Fibroblast of skin of left quadriceps (primary cell): ENCODE measurements around the gene CLHC1.
A peak's percentile ranks its signal among the peaks of the same experiment; 100 is the strongest.
"Not testable (repeated sequence)": the region's sequence is repeated elsewhere in the genome, so short reads cannot be mapped to it uniquely, and the experiment has no call there.

Experiments
- DNase-seq, 2 experiments: peaks; one replicate each; pipeline ENCODE4 v3.0.0-alpha.2; 2013; ENCODE audit warnings: low read depth in 2 of 2

Gene CLHC1

DNA sequence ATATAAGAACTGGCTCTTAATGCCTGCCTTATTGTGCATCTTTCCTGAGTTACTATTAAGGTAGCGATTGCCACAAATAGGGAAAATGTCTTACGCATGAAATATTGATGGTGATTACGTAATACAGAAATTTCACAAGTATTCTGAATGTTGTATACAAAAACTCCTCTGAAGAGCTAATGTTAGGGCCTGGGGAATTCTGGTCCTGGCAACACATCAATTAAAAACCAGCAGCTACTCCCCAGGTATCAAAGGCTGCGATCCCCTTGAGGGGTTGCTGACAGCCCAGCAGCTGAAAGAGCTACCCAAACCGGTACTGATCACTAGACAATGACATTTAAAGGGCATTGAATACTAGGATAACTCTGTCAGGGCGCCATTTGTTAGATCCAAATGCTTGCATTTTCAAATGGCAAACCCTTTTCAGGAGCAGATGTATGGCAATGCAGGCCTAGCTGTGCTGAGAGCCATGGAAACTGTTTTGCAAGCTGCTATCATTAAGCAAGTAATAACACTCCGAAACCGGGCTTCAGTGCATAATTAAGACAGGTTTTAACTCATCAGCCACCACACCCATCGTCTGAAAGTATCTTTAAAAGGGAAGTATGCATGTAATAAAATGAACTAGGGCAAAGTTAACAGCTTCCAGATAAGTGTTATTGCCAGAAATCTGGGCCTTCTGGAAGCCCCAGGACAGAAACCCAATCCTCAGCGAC lies 78.4 kb downstream of the CLHC1 start:
- DNase-seq = no peak

DNA sequence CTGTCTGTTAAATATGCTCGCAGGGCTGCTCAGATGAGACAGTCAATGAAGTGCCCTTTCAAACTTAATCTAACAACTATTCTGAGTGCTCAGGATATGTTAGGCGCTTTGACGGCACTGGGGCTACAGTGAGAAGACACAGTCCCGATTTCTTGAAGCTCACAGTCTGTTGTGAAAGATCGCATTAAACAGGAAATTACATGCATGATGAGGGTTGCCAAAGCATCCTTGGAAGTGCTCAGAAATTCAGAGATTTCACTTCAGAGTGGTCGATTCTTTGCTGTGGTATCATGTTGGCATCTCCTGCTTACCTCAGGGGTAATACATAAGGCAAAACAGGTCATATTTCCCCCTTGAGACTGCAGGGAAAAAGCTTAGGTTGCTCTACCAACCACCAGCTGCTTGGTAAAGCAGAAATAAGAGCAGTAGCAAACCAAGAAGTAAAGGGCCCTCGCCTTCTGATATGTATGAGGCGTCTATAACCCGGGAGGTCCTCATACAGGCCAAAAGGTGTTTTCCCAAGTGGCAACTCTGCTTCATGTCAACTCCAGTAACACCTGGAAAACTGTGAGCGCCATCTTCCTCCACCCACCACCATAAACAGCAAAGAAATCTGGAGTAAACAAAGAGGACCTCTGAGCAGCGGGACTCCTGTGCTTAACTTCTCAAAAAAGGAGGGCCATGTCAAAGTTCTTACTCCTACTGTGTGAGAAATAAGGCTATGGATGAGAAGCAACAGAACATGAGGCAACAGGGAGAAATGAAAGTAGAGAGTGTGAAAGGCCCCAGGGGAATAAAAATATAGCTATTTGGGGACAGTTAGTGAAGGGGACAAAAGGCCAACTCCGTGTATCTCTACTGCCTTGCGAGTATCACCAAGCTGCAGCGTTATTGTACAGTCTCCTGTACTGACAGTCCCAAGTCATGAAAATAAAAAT lies 79.3 kb downstream of the CLHC1 start:
- DNase-seq = no peak

DNA sequence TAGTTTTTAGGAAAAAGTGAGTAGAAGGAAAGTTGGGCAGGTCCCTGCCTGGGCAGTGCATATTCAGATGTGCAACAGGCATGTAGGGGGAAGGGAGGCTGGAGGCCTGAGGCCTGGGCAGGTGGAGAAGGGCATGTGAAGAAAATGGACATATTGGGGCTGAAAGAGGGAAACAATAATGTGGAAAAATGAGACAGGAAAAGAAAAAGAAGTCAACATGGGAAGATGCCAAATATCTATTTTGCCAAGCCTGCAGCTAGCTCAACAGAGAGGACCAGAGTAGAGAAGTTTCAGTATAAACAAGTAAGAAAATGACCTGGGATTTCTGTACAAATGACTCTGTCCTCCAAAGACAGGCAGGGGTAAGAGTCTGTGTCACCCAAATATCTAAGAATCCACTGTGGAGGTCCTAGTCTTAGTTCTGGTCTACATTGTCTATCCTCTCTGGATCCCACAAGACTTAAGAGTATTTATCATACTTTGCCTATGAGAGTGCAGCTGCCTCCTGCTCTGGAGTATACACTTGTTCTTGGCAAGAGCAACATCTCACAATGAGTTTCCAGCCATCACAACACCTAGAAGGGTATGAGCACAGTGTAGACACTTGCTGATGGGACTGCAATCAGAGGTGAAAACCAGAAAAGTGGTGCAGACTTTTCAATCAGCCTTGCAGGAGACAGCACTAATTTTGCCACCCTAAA lies 80.2 kb downstream of the CLHC1 start:
- no peak for DNase-seq

DNA sequence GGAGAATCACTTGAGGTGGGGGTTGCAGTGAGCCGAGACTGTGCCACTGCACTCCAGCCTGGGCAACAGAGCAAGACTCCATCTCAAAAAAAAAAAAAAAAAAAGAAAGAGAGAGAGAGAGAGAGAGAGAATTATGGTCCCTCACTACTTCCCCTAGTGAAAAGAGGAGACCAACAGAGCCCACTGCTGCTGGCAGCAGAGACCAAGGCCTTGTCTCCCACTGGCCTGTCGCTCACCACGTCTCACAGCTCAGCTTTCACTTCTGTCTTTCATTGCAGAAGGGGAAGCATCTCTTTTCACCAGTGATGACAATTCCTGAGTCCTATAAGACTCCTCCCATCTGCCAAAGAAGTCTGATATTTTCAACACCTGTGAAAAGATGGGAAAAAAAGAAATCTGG lies 81.3 kb downstream of the CLHC1 start:
- no peak for DNase-seq

DNA sequence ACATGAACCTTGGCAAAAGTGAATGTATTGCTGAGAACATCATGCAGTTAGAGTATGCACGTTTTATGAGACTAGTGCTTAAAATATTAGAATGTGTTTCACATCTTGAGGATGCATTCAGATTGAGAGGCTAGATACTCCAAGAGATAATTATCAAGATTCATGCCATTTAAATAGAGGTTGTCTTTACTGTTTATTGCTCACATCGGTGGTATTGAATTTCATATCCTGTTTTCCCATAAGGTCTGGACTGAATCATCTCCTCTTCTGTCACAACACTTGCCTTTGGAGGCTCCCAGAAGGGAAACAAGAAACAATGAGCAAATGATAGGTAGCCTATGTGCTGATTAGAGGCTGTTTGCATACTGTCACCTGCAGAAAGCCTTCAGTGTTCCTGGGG lies 83.8 kb downstream of the CLHC1 start:
- peak; percentile 67 to 71 for DNase-seq

DNA sequence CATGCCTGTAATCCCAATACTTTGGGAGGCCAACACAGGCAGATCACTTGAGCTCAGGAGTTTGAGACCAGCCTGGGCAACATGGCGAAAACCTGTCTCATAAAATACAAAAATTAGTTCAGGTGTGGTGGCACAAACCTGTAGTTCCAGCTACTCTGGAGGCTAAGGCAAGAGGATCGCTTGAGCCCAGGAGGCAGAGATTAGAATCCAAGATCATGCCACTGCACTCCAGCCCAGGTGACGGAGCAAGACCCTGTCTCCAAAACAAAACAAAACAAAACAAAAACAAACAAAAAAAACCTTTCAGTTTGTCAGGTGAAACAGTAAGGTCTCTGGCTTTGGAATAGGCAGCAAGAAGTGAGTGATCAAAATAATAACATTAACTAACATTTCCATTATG lies 84.6 kb downstream of the CLHC1 start:
- no peak for DNase-seq

DNA sequence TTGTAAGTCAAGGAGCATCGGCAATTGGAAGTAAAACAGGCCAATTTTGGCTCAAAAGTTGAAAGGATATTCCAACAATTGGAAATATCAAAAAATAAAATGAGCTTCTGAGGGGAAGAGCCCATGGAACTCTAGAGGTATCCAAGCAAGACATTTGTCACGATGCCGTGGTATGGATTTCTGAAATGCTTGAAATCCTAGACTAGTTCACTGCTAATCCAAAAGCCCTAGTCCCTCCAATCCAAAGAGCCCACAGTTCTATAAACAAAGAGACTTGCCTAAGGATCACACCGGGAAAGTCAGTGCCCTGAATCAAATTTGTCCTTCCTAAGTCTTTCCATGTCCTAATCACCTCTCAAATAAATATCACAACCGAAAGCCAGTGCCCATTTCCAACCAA lies 85.1 kb downstream of the CLHC1 start:
- DNase-seq = no peak

DNA sequence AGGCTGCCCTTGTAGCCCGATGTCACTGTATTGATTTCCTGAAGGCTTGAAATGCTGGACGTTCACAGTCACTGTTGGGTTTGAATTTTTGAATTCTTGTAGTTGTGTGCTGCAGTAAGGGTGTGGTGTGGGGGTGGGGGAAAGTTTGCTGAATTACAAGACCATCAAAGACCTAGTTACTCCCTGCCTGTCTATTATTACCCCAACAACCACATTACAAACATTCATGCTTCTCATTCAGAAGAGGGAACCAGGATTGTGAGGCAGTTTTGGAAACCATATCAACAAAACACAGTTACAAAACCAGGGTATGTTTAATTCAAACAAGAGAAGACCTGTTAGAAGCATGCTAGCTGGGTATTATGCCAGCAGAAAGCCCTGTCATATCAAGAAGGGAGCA lies 85.8 kb downstream of the CLHC1 start:
- no peak for DNase-seq

DNA sequence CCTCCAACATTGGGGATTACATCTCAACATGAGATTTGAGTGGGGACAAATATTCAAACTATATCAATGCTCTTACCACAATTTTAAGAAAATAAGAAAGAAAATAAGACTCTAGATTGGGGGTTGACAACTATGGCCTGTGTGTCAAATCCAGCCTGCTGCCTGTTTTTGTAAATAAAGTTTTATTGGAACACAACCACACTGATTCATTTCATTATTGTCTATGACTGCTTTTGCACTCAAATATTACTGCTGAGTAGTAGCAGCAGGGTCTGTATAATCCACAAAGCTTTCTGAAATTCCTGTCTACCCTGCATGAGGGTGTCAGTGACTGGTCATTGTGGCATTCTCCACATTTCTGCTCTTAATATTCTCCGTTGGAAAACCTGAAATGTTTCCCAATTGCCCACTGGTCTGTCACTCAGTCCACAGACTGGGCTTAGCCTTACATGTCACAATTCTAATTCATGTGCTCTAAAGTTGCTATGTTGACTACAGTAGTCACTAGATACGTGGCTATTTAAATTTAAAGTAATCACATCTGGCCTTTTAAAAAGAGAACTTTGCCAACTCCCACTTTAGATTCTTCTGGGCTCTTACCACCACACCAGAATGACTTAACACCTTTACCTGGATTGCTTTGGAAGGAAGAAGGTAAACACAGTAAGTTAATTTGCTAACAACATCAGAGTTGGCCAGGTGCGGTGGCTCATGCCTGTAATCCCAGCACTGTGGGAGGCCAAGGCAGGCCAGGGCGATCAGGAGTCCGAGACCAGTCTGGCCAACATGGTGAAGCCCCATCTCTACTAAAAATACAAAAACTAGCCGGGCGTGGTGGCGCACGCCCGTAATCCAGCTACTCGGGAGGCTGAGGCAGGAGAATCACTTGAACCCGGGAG lies 86.9 kb downstream of the CLHC1 start:
- no peak for DNase-seq

DNA sequence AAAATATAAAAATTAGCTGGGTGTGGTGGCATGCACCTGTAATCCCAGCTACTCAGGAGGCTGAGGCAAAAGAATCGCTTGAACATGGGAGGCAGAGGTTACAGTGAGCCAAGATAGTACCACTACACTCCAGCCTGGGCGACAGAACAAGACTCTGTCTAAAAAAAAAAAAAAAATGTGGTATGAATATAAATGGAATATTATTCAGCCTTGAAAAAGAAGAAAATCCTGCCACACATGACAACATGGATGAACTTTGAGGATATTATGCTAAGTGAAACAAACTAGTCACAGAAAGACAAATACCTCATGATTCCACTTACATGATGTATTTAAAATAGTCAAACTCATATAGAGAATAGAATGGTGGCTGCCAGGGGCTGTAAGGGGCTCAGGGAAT lies 88.4 kb downstream of the CLHC1 start:
- DNase-seq = not testable (repeated sequence)

DNA sequence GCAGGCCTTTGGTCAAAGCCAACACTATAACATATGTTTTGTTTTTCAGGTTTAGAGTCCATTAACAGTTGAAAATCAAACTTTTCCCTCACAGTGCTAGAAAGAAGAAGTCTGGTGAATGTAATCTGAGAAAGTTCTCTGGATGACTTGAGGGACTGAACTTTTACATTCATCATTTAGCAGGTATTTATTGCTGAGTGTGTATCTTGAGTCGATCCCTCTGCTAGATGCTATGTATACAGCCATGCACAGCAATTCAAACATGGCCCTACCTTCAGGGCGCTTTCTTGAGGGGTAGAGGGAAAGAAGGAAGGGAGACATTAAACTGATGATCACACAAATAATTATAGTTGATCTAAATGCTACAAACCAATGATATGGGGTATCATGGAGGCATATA lies 89.6 kb downstream of the CLHC1 start:
- no peak for DNase-seq

DNA sequence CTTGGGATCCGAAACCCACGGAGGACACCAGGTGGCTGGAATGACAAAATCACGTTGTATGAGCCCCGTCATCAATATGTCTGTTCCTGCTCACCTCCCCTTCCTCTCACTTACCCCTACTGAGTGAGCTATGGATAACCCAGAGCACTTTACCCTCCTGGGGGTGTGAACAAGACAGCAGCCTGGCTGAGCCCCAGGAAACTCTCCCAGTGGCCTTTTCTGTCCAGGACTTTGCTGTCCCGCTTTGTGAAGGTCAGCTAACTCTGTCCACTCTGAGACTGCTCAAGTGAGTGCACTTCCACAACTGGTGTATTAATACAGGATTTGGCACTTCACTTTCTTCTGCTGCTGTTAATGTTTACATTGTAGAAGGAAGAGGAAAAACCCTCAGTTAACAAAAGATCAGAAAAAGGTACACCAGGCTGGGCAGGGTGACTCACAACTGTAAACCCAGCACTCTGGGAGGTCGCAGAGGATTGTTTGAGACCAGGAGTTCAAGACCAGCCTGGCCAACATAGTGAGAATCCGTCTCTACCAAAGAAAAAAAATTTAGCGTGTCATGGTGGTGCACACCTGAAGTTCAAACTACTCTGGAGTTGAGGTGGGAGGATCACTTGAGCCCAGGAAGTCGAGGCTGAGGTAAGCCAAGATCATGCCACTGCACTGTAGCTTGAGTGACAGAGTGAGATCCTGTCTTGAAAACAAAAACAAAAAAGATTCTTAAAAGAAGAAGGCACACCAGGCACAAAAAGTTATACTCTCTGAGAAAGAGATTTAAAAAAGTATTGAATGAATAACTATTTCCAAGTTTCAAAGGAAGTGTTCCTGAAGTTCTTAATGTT lies 90.3 kb downstream of the CLHC1 start:
- DNase-seq = no peak

DNA sequence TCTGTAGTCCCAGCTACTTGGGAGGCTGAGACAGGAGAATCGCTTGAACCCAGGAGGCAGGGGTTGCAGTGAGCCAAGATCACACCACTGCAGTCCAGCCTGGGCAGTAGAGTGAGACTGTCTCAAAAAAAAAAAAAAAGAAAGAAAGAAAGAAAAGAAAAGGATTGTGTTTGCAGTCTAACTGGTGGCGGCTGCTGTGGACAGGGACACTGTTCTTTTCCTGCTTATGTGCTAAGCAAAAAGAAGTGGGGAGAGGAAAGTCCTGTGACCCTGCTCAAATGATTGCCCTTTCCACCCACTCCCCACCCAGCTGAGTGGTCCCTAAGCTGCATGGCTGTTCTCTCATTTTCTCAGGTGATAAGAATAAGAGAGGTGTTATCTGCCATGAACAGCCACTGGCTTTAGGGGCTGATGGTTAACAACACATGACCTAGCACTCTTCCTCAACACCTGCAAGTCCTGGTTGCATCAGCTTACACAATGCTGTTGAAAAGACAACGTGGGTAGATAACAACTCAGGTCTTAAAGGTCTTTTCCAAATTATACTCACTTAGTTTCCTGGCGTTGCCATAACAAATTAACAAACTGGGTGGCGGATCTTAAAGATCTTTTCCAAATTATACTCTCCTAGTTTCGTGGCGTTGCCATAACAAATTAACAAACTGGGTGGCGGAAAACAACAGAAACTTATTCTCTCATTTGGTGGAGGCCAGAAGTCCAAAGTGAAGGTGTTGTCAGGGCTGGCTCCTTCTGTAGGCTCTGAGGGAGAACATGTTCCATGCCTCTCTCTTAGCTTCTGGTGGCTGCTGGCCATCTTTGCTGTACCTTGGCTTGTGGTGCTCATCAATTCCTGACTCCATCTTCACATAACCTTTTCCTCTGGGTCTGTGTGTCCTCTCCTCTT lies 91.5 kb downstream of the CLHC1 start:
- DNase-seq = no peak

DNA sequence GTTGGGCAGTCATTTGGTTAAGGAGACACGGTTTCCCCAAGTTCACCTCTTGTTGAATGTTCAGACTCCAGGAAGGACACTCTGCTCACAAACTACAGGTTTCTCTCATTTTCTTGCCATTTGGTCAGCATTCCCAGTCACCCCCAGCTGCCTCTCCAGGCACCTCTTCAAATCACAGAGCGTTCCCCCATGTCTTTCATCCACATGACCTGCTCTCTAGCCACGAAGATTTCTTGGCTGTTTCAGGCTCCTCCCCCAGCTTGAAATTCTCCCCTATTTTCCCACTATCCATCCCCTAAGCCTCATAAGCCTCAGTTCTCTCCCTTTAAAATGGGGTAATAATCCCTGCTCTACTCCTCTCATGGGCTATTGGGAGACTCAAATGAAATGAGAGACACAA lies 92.8 kb downstream of the CLHC1 start:
- DNase-seq = no peak

DNA sequence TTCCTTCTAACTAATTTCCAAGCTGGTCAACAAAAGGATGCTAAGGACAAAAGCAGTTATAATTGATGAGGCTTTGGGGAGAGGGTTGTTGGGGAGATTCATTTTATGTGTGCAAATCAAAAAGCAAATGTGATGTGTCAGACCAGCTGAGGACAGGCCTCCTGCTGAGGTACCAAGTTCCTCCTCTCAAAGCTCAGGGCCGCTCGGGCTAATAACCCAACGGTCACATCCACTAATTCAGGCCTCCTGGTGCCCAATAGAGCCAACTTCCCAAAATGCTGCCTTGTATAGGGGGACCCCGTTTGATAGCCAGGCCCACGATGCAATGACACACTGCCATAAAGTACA lies 93.2 kb downstream of the CLHC1 start:
- DNase-seq = no peak

DNA sequence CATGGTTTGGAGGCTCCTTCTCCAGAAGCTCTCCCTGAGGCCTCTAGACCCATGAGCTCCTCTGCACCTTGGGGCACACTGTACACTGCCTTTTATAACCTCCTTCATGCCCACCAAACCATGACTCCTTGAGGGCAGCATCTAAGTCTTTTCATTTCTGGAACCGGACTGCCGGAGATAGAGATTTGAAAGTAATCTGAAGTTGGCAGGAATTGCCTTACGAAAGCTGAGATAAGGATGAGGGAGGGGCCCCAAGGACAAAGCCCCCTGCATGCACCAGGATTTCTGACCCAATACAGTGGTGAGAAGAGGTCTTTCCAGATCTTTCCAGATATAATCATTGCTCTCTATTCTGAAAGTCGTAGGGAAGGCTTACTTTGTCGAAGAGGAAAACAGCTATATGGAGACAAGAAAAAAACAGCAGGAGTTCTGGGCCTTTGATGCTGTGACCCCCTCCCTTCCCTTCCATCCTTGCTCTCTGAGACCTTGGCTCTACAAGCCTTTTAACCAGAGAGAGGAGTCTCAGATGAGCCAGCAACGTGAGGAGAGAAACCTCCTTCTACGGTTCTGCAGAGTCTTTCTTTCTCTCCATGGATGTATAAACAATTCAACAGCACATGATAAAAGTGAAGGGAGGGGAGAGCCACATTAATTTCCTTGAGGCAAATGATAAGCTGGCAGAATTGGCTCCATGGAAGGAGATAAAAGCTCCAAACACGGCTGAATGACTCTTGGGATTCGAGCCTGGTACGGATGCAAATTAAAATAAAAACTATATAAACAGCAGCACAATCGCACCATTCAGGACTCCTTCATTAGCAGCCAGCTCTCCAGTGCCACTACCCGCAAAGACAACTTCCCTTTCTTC lies 93.8 kb downstream of the CLHC1 start:
- DNase-seq = no peak

DNA sequence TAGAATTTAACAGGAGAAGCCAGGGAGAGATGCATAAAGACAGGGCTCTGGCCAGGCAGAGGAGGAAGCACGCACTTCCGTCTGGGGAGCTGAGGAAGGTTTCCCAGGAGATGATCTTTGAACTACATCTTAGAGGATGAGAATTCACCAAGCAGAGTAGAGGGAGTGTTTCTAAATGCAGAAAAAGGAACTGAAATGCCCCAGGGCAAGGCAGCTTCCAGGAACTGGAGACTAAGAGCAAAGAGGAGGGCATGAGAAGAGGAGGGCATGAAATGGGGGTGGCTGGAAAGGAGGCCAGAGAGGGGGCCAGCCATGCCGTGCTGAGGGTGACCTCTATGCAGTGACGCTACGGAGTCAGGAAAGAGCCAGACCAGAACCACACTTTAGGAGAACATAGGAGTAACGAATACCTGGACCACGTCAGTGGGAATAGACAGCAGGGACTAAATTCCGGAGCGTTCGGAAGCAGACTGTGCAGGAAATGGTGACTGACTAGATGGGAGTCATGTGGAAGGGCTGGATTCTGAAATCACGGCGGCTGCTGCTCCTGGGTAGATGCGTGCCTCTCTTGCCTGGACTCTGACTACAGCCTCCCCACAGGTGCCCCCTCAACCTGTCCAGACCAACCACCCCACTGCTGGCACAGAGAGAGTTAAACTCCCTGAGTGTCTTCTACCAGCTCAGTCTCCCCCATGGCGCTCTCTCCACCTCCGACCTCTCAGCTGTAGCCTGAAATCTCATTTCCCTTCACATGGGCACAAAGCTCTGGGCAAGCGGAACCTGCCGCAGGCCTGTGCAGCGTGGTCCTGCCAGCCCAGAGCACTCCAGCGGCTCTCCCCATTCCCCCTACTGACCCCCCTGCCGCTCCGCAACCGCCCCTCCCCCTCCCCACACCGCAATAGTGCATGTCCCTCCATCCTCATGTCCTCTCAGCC lies 94.8 kb downstream of the CLHC1 start:
- DNase-seq = no peak

DNA sequence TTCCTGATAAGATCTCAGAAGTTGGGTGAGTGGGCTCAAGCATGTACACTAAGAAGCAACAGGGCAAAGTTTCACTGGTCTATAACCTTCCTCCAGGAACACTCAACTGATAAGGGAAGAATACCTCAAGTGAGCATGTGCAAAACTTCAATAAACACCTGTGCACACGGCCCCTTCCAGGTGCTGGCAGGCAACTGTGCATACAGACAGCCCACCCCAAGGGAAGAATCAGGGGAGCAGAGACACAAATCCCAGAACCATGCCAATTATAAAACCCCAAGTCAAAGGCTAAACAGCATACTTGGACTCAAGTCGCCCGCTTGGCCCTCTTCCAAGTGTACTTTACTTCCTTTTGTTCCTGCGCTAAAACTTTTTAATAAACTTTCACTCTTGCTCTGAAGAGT lies 96.0 kb downstream of the CLHC1 start:
- no peak for DNase-seq
